Central memory CD8-positive, alpha-beta T cell (primary cell): ENCODE data around the gene FBXO46.
A peak's percentile ranks its signal among the peaks of the same experiment; 100 is the strongest.
"Not testable (repeated sequence)": the region's sequence is repeated elsewhere in the genome, so short reads cannot be mapped to it uniquely, and the experiment has no call there.

Experiments
- ATAC-seq: fragments of 150-1000 bp; cut with Tn5 transposase; replicated peaks from 2 replicates; pipeline ENCODE4 v1.10.0; 2022; ENCODE audit warnings: mild to moderate bottlenecking, moderate FRiP score, moderate number of reproducible peaks; ENCODE audit not compliant: poor library complexity, severe bottlenecking; ENCODE audit errors: extremely low read depth
- DNase-seq, 2 donors: peaks; one replicate each; pipeline ENCODE4 v3.0.0; 2021; ENCODE audit warnings: low spot score in 2 of 2
- H3K27ac Mint-ChIP-seq: one replicate; pipeline ENCODE4 v1.8.0; 2022; ENCODE audit warnings: low read depth, mild to moderate bottlenecking, moderate library complexity, mixed read lengths
- H3K27me3 Mint-ChIP-seq: one replicate; pipeline ENCODE4 v1.8.0; 2022; ENCODE audit warnings: mixed read lengths
- H3K36me3 Mint-ChIP-seq: one replicate; pipeline ENCODE4 v1.8.0; 2022; ENCODE audit warnings: mild to moderate bottlenecking, moderate library complexity, mixed read lengths; ENCODE audit not compliant: insufficient read depth
- H3K4me1 Mint-ChIP-seq: one replicate; pipeline ENCODE4 v1.8.0; 2022; ENCODE audit warnings: mixed read lengths
- H3K4me3 Mint-ChIP-seq: one replicate; pipeline ENCODE4 v1.8.0; 2022; ENCODE audit warnings: mild to moderate bottlenecking, moderate library complexity, mixed read lengths
- H3K9me3 Mint-ChIP-seq: one replicate; pipeline ENCODE4 v1.8.0; 2022; ENCODE audit warnings: mixed read lengths

The FBXO46 gene

GRCh38 chr19:45711851-45712698, 18.6 kb downstream of the FBXO46 start:
- ATAC-seq (no peak), DNase-seq (no peak)
- H3K9me3 Mint-ChIP-seq, result no peaks in the 10 kb centered on the region
- peaks cover 15% of the 10 kb centered on the region for H3K36me3 Mint-ChIP-seq
- H3K4me1 Mint-ChIP-seq, result peaks cover 25% of the 10 kb centered on the region
- no peak overlapping the region for H3K27ac Mint-ChIP-seq
- H3K4me3 Mint-ChIP-seq, result no peak overlapping the region
- H3K27me3 Mint-ChIP-seq, result no peaks in the 10 kb centered on the region

DNA sequence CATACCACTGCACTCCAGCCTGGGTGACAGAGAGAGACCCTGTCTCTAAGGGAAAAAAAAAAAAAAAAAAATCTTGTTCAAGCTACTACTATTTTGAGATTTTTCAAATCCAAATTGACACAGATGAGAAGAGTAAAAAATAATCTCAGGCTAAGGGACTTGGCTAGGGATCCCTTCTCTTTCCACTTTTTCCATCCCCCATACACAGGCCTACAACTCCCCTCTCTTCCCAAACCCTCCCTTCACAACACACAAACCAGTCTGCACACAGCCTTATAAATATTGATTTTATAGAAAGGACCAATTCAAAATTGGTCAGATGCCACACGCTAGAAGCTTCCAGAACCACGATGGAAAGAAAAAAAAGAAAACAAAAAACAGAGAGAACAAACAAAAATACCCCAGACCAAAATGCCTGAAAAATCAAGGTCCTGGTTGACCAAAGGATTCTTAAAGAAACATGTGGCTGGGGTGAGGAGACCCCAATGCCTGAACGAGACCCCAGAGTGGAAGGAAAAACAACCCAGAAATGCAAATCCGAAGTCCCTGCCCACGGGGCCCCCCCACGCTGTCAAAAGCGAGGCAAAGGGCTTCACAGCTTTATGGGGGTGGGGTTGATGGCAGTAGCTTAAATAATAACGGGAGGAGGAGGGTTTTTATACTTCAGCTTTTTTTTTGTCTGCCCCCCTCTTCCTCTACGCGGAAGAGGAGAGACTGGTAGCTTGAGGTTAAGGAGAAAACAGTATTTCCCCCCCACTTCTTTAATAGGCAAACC, 20.2 kb downstream of the FBXO46 start:
- H3K27ac Mint-ChIP-seq, result peak overlapping the region; percentile 1
- no peaks in the 10 kb centered on the region for H3K9me3 Mint-ChIP-seq
- H3K4me3 Mint-ChIP-seq, result no peak overlapping the region
- peaks cover 10% of the 10 kb centered on the region for H3K4me1 Mint-ChIP-seq
- peaks cover 15% of the 10 kb centered on the region for H3K36me3 Mint-ChIP-seq
- no peak for DNase-seq
- no peak for ATAC-seq
- H3K27me3 Mint-ChIP-seq, result no peaks in the 10 kb centered on the region

GRCh38 chr19:45705710-45706415, 24.8 kb downstream of the FBXO46 start:
- H3K9me3 Mint-ChIP-seq, result no peaks in the 10 kb centered on the region
- no peak overlapping the region for H3K27ac Mint-ChIP-seq
- DNase-seq (no peak), ATAC-seq (no peak)
- H3K4me1 Mint-ChIP-seq, result peaks cover 7% of the 10 kb centered on the region
- H3K4me3 Mint-ChIP-seq, result no peak overlapping the region
- no peaks in the 10 kb centered on the region for H3K27me3 Mint-ChIP-seq
- H3K36me3 Mint-ChIP-seq, result peaks cover 10% of the 10 kb centered on the region

- Mint-ChIP-seq H3K27me3 (no peaks in the 10 kb centered on the region), H3K36me3 (peaks cover 5% of the 10 kb centered on the region), H3K4me1 (no peaks in the 10 kb centered on the region), H3K27ac (no peak overlapping the region), H3K9me3 (no peaks in the 10 kb centered on the region), H3K4me3 (no peak overlapping the region)
- no peak for DNase-seq
- no peak for ATAC-seq
Measured at GRCh38 chr19:45705115-45705514, 25.6 kb downstream of the FBXO46 start.

DNA sequence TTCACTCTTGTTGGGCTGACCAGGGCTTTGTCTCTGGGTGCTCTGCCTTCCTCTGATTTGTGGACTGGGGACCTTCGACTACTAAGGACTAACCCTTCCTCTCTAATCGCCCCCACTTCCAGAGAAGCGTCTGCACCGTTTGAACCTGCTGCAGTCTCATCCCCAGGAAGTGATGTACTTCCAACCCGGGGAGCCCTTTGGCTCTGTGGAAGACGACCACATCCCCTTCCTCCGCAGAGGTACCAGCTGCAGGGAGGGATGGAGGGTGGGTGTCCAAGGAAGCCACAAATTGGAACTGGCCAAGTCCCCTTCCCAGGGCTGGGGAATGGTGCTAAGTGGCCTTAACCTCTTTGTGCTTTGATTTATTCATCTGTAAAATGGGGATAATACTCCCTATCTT, 29.0 kb downstream of the FBXO46 start:
- Mint-ChIP-seq H3K36me3 (peaks cover 5% of the 10 kb centered on the region), H3K27me3 (no peaks in the 10 kb centered on the region), H3K9me3 (no peaks in the 10 kb centered on the region), H3K4me3 (no peak overlapping the region), H3K27ac (no peak overlapping the region), H3K4me1 (no peaks in the 10 kb centered on the region)
- no peak for DNase-seq
- ATAC-seq, result no peak

DNA sequence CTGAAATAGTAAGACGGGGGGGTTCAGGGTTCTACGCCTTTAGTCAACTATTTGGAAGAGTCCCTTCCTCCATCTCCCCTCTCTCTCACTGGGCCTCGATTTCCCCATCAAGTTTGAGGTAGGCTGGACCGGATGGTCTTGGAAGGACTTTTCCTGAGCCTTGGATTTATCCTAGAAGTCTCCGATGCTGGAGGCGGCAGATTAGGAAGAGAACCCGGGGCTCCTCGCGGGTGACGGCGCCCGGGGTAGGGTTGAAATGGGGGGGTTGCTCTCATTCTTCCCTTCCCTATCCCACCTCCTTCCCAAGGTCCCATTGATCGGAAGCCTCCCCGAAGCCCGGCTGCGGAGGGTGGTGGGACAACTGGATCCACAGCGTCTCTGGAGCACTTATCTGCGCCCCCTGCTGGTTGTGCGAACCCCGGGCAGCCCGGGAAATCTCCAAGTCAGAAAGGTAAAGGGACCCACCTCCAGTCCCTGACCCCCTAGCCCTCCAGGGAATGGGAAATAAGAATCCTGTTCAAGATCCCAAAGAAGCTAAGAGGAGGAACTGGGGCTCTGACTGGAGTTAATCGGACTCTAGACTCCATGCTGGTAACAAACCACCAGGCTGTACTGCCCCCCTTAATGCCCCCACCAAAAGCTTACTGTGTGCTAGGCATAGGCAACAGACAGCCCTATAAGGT, 37.4 kb downstream of the FBXO46 start:
- Mint-ChIP-seq H3K27ac (peak overlapping the region; percentile 95), H3K27me3 (no peaks in the 10 kb centered on the region), H3K36me3 (peaks cover 30% of the 10 kb centered on the region), H3K4me3 (peak overlapping the region; percentile 93), H3K9me3 (no peaks in the 10 kb centered on the region), H3K4me1 (peaks cover 19% of the 10 kb centered on the region)
- peak; percentile 54 to 58 for DNase-seq
- ATAC-seq, result no peak

DNA sequence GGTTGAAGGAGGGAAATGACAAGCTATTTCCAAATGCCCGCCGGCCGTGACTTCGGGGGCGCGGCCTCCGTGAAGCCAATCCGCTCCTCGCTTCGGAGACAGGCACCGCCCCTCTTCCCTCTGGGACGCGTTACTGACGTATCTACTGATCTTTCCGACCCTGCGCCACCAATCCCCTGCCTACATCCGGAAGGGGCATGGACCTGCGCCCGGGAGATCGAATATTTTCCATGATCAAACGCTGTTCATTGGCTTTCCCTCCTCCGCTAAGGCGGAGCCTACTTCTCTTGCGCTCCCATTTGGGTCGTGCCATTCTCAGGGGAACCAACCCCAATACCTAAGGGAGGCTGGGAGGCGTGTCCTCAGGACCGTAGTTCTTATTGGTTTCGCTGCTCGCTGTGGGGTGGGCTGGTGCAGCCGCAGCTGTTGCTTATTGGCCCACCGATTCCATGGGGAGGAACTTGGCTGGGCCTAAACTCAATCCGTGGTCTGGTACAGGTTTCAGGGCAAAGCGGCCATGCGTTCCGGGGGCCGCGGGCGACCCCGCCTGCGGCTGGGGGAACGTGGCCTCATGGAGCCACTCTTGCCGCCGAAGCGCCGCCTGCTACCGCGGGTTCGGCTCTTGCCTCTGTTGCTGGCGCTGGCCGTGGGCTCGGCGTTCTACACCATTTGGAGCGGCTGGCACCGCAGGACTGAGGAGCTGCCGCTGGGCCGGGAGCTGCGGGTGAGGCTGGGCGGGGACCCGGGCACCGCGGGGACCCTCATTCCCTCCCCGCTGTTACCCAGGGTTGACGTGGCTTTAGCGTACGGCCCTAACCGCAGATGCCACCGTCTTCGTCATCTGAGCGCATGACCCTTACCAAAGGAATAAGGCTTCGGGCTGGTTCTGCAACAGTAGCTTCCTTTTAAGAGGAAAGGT, 38.2 kb downstream of the FBXO46 start, which contains the start of gene QPCTL:
QPCTL (plus strand) TSS at position 480 of the 919 bp plus-strand sequence; CDS start at position 518, 38 bp downstream.
- Mint-ChIP-seq H3K27ac (peak within 1 kb of the TSS; percentile 95), H3K4me1 (peaks cover 19% of the 10 kb centered on the region), H3K9me3 (no peaks in the 10 kb centered on the region), H3K27me3 (no peaks in the 10 kb centered on the region), H3K36me3 (peaks cover 34% of the 10 kb centered on the region), H3K4me3 (peak within 1 kb of the TSS; percentile 93)
- peak; percentile 92 to 97 for DNase-seq
- peak; percentile 94 for ATAC-seq

- H3K27me3 Mint-ChIP-seq, result no peaks in the 10 kb centered on the region
- peaks cover 36% of the 10 kb centered on the region for H3K36me3 Mint-ChIP-seq
- ATAC-seq (peak; percentile 47), DNase-seq (peak in 1 of 2 donors; percentile 91)
- H3K4me1 Mint-ChIP-seq, result peaks cover 19% of the 10 kb centered on the region
- H3K9me3 Mint-ChIP-seq, result no peaks in the 10 kb centered on the region
- peak within 1 kb of the TSS; percentile 93 for H3K4me3 Mint-ChIP-seq
- peak within 1 kb of the TSS; percentile 95 for H3K27ac Mint-ChIP-seq
Measured at GRCh38 chr19:45691516-45692186, 39.0 kb downstream of the FBXO46 start, which contains the start of gene SNRPD2. Gene SNRPD2 (minus strand): TSS chr19:45691953. CDS start chr19:45691888, 65 bp downstream.

- ATAC-seq (no peak), DNase-seq (no peak)
- H3K27ac Mint-ChIP-seq, result no peak overlapping the region
- no peaks in the 10 kb centered on the region for H3K9me3 Mint-ChIP-seq
- H3K4me3 Mint-ChIP-seq, result no peak overlapping the region
- H3K36me3 Mint-ChIP-seq, result peaks cover 33% of the 10 kb centered on the region
- H3K27me3 Mint-ChIP-seq, result no peaks in the 10 kb centered on the region
- peaks cover 19% of the 10 kb centered on the region for H3K4me1 Mint-ChIP-seq
Measured at GRCh38 chr19:45687599-45687998, 43.1 kb downstream of the FBXO46 start.

DNA sequence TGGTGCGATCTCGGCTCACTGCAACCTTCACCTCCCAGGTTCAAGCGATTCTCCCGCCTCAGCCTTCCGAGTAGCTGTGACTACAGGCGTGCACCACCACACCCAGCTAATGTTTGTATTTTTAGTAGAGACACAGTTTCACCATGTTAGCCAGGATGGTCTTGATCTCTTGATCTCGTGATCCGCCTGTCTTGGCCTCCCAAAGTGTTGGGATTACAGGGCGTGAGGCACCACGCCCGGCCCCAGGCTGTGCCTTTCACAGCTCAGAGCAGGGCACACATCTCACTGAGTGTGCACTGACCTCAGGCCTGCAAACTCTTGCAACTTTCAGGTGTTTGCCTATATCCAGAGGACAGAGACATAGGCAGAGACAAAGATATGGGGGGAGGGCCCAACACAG, 45.7 kb downstream of the FBXO46 start:
- not testable (repeated sequence) for H3K27ac Mint-ChIP-seq, DNase-seq, H3K9me3 Mint-ChIP-seq, H3K27me3 Mint-ChIP-seq, ATAC-seq, H3K4me3 Mint-ChIP-seq
- Mint-ChIP-seq H3K36me3 (peaks cover 22% of the 10 kb centered on the region), H3K4me1 (peaks cover 16% of the 10 kb centered on the region)

DNA sequence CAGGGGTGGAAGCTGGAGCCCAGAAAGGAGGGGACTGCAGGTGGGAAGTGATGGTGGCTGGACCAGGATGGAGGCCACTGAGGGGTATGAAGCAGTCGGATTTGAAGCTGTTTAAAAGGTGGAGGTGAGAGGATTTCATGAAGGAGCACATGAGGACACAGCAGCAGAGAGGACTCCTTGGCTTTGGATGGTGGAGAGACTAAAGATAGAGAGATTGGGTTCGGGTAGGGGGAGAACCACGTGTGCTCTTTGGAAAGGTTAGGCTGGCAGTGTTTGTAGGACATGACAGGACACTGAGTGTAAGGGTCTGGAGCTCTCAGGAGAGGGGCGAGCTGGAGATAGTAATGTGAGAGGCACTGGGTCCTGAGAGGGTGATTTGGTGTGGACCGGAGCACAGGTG, 47.8 kb downstream of the FBXO46 start:
- ATAC-seq (no peak), DNase-seq (no peak)
- Mint-ChIP-seq H3K27me3 (no peaks in the 10 kb centered on the region), H3K36me3 (peaks cover 17% of the 10 kb centered on the region), H3K27ac (no peak overlapping the region), H3K4me3 (no peak overlapping the region), H3K9me3 (no peaks in the 10 kb centered on the region), H3K4me1 (peaks cover 11% of the 10 kb centered on the region)
